DMS 273 treated with DMSO at 0.1 percent for 48 hours (cell line): ENCODE measurements around the gene H2BK1.

ENCODE experiments used
- DNase-seq: peaks from one replicate; lab custom pipeline; 2025; lab: John Stamatoyannopoulos, UW

Gene H2BK1

DNA sequence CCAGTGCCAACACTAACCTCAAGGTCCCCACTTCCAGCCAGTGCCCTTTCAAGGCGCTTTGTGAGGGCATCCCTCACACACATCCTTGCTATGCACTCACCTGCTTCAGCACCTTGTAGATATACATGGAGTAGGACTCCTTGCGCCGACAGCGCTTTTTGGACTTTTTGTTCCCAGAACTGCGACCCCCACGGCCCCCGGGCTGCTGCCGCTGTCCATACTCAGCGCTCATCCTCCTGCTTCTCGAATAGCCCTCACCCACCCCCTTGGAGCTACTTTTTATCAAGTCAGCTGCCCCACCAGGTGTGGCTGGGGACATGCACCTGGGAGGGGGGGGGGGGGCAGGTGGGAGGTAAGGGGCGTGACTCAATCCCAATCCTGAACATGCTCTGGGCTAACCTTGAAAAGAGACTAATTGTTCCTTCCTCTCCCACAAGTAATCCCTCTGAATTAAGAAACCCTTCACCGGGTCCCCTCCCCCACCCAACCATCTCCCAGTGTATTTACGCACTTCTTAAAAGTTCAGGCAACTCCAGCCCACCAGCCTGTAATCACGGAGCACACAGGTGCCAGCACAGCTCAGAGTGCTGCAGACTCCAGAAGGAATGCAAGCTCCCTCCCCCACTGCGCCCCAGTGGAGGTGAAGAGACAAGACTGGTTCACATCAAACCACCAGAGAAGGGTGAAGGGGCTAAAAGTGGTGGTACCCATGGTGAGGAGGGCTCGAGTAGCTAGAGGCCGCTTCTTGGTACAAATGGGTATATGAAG lies at the start of gene H2BK1:
TSS of gene H2BK1 (minus strand) at position 402 of the 768 bp plus-strand sequence. CDS start at position 232, 170 bp downstream.
- DNase-seq = no peak

DNA sequence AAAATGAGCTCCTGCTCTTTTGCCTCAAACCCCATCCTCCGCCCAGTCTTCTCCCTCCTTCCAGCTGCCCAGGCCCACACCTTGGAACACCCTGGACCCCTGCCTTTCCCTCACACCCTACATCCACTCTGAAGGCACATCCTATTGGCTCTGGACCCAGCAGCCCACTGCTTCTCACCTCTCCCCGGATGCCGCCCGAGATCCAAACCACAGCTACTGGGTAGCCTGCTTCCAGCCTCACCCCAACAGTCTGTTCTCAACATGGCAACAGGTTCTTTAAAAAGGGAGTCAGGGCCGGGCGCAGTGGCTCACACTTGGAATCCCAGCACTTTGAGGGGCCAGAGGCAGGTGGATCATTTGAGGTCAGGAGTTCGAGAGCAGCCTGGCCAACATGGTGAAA lies 47.7 kb upstream of the H2BK1 start:
- no peak for DNase-seq

DNA sequence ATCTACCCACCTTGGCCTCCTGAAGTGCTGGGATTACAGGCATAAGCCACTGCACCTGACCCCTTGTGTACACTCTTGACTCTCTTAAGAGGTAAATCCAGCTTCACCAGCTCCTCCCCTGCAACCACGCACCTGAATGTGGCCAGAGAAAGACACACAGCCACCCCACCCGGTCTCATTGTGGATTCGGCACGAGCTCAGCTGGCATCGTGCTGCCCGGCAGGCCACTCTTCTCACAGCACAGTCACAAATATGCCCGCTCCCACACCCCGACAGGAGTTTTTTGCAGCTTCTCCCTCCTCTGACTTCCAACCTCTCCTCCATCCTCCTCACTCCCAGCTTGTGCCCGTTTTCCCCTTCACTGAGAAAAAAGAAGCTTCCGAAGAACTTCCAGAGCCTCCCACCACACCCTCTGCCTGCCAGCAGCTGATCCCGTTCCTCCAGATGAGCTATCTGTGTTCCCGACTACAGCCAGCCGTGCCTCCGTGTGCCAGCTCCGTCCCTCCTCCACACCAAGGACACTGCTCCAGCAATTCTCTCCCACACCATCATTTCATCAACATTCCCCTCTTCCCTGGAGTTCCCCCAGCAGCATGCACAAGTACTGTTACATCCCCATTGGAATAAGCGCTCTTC lies 46.2 kb upstream of the H2BK1 start:
- no peak for DNase-seq

DNA sequence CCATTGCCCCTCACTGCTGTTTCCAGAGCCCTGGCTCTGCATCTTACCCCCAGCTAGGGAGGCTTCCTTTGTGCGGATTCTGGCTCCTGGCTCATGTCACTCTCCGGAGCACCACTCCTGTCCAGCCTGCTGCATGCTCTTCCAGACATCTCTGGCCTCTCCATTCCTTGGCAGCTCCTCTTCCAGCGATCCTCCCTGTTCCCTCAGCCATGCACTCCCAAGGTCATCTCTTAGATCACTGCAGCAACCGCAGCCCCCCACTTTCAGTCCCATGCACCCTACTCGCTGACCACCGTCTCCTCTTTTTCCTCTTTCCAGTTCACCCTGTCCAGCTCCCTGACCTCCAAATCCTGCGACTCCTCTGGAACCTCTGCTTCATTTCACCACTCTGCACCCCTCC lies 45.1 kb upstream of the H2BK1 start:
- no peak for DNase-seq

DNA sequence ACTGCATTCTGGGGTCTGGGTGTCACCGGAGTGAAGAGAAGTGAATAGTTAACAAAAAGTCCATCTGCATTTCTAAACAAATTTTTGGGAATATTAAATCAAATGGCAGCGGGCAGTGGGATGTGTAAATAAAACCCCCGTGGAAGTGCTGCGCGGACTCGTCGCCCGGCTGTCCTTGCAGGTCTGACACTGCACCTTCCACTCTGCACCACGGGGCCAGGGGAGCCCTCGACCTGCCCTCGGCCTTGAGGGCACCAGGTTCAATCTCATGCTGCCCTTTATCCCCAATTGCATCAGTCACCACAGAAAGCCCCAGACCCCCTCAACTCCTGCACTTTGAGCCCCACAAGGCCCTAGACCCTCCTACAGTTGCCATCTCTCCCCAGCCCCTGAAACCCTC lies 44.6 kb upstream of the H2BK1 start:
- no peak for DNase-seq

DNA sequence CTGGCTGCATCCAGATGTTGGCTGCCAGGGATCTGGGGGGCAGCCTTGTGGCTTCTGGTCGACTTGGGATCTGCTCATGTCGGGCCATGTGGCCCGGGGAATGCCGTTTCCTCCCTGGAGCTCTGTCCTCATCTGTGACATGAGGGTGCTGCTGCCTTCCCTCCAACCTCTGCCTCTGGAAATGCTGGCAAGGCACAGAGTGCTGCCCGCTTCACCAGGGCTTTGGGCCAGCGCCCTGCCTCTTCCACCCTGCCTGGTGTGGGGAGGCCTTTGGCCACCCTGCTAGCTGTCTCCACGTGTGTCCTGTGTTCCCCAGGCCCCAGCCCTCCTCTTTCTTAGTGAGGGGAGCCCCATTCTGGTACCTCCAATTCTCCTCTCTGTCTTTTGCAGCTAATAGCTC lies 44.0 kb upstream of the H2BK1 start:
- DNase-seq = no peak

DNA sequence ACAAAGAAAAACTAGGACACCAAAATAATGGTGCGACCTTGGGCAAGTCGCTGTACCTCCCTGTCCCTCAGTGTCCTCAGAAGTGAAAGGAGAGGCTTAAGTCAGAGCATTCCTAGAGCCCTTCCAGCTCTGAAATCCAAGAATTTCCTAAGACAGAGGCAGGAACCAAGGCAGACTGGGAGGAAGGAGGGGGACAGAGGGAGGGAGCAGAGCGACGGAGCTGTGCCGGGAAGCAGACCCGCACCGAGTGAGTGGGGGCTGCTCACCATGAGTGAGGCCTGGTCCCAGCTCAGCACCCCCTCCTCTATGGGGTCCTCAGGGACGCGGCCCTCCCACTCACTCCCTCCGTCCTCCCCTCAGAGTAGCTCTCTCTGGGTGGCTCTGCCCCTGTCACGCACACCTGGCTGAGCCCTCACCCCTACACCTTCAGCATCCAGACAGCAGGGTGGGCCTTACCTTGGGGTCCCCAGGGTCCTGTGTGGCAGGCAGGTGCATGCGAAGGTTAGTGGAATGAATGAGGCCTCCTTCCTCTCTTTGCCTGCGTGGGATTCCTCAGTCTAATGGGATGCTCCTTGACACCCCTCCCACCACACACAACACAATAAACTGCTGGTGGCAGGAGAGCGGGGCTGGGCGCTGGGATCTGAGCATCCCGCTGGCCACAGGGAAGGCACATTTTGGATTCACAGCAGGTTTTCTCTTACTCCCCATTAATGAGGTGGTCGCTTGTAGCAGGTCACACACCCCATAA lies 42.8 kb upstream of the H2BK1 start:
- DNase-seq = no peak

DNA sequence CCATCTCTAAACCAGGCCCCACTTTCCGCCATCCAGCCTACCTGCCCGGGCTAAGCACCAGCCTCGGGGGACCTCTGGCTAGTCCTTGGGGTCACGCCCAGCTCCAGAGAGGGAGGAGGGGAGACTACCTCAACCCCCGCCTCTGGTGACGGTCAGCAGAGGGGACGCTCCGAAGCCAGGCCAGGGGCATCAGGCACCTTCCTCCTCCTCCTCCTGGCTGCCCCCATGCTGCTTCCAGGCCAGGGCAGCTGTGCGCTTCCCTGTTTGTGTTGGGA lies 42.2 kb upstream of the H2BK1 start:
- DNase-seq = no peak

DNA sequence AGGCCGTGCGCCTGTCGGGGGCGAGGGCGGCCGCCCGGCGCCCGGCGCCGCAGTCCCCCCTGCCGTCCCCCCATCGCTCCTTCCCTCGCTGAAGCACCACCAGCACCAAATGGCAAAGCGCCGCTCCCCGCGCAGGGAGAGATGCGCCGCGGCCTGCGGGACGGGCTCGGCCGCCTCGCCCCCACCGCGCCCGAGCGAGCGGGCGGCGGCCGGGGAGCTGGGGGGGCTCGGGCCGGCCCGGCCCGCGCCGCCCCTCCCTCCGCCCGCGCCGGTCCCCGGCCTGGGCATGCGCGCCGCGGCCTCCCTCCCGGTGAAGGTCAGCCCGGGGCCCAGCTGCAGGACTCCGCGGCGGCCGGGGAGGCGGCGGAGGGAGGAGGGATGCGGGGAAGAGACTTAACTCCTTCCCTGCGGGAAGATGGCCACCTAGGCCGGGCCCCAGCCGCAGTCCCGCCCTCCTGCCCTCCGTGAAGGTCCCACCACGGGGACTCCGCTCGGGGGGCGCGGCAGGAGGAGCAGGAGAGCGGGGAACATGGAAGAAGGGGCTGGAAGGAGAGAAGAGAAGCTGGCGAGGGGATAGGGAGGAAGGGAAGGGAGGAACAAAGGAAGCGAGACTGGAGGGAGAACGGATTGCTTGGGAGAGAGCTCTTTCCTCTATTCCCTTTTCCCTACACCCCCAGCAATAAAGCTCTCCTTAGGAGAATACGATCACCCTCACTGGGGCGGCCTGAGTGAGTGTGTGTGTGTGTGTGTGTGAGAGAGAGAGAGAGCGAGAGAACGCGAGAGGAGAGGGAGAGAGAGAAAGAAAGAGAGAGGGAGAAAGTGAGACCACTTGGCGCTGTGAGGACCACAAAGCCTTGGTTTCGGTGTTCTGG lies 41.6 kb upstream of the H2BK1 start:
- DNase-seq = peak; percentile 34

DNA sequence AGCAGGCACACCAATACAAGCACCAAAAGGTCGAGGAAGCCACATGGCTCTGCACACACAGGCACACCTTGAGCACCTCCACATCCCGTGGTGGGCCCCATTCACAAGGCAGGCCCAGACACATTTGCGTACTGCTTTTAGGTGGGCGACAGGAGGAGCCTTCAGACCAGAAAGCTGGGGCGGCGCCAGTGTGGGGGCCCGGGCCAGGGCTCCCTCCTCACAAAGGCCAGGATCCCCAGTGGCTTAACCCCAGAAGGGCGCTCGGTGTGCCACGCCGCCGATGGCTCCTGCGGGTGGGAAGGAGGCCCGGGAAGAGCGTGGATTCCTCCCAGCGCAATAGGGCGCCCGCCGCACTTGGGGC lies 41.0 kb upstream of the H2BK1 start:
- DNase-seq = no peak

DNA sequence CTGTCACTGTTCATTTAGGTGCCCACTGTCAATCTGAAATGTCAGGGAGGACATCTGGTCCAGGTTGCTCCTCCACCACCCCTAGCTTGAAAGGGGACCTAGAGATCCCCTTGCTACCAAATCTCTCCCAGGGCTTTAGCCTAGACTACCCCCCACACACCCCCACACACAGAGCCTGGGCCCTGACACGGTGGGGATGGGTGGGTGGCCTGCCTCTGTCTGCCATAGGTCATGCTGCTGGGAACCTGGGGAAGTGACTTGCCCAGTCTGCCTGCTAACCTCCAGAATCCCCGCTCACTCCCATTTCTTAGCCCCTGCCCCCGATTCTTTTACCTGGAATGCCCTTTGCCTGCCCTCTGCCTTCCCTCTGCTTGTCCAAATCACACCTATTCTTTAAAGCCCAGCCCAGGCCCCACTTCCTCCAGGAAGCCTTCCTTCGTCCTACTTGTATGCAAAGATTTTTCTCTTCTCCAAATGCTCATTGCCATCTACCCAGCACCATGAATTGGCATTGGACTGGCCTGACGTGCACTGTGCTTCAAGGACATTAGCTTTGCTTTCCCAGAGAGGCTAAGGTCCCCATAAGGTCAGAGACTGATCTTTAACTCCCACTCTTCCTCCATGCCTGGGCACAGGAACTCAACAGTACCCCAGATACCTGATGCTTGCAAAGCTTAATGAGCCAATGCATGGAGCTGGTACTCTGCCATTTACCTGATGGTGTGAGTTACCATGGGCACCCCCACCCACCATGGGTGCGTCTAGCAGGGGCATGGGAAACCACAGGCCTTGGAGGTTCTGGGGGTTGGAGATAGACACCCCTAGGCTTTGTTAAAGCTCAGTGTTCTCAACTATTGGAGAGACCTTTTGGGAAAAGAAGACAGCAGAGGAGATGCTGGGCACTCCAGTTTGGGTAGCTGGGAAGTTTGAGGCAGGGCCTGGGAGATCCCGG lies 40.2 kb upstream of the H2BK1 start:
- no peak for DNase-seq

DNA sequence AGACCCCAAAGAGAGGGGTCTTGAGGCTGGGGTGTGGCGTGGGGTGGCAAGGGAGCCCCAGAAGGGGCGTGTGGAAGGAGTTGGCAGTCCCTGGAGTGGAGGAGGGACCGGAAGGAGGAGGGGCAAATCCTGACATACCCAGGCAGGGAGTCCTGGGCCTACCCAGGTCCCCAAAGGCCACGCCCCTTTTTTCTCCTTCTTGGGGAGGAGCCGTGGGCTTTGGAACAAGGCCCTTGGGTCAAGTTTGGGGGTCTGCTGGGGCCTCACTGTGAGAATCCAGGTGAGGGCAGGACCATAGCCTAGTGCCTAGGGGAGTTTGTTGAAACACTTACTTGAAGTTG lies 39.4 kb upstream of the H2BK1 start:
- DNase-seq = no peak

DNA sequence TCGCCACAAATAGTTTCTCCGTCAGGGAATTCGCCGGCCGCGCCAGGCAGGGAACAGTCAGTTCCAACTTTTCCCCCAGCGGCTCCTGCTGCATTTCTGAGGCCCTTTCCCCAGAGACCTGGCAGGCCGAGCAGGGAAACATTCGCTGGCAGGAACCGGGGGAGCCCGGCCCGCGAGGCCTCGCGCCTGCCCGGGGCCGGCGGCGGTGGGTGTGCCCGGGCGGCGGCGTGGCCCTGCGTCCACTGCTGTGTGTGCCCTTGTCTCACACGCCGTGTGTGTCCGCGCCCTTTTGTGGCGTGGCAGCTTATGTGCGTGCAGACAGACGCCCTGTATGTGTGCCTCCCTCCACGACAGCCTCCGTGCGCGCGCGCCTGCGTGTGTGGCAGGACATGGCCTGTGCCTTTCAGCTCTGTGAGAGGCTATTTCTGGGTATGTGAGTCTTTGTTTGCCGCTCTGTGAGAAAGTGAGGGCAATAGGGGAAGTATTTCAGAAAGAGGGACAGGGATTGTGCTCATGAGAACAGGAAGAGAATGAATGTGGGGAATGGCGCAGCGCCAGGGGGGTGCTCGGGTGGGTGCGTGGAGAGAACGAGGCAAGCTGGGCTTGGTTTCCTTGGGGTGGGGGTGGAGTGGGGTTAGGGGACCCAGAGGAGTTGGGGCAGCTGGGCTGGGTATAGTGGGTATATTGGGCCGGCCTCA lies 38.9 kb upstream of the H2BK1 start:
- no peak for DNase-seq

DNA sequence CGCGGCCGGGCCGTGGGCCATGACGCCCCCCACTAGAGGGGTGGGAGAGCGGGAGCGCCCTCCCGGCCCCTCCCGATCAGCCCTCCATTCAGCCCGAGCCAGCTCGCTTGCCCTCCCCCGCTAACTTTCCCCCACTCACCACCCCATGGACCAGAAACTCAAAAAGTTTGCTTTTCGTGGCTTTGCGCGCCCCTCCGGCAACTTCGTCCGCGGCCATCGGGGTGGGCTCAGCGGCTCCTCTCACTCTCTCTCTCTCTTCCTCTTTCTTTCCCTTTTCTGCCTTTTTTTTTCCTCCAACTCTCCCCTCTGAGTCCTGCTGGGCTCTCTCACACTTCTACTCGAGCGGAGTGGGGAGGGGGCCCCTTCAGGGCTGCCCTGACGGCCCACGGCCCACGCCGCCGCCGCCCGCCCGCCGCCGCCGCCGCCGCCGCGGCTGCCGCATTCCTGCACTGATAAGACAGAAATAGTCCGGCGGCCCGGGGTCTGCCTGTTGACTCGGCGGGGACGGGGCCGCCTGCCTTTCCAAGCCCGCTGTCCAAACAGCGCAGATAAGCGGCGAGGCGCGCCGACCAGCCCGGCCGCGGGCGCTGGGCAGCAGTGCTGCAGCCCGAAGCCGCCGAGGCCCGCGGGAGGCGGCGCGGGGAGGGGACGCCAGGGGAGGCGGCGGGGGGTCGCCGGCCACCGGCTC lies 38.2 kb upstream of the H2BK1 start, which contains the start of gene SMARCD3:
TSS of gene SMARCD3 (minus strand) at position 349 of the 688 bp plus-strand sequence. CDS start at position 217, 132 bp downstream.
- DNase-seq = no peak

DNA sequence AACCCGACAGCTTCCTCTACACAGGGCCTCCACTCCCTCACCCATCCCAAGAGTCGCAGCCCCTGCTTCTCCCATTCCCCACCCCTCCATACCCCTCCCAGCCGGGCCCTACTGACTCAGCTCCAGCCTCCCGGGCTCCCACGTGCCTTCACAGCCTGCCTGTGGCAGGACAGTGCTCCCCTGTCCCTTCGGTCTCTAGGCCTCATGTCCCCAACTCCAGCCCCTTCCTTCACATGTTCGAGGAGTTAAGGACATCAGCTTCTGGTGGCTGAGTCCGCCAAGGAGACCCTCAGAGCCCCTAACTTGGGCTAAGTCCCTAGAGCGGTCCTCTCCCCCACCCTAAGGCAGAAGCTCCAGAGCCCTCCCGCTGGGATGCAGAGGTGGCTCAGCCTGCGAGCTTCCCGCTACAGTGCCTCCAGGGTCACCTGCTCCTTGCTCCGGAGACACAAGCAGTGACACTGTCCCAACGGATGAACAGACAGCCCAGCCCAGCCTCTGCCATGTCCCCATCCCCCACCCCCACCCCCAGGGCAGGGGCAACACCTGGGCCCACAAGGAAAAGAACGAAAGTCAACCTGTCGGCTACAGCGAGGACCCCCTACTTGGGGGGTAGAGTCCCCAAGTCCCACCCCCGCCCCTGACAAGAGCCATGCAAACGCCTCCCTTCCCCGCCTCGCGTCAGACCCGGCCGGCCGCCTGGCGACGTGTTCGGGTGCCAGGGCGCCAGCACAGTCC lies 37.5 kb upstream of the H2BK1 start:
- no peak for DNase-seq

DNA sequence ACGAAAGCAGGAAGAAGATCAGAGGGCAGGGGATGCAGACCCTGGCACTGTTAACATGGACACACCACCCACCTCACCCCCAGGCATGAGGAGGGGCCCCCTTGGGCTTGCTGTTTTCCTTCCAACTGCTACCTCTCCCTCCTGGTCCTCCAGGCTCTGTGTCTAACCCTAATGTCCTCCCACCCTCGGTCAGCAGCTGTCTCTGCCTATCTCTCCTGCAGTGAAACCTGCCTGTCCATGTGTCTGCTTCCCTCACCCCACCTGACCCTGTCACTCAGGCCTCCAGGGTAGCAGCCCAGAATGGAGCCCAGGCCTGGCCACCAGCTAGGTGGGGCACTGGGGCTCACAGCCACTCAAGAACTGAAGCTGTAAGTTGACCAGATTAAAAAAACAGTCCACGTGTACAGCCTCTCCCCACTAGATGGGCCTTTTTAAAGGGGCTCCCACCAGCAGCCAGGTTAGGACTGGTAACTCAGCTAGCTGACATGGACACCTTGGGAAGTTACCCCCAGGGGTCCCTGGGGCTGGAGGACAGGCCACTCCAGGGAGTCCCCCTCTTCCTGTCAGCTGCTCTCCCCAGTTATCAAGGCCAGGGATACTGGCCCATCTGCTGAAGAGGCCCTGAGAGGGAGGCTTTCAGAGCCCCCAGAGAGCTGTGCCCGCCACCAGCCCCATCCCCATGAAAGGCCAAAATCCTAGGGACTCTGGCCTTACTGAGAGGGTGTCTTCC lies 36.7 kb upstream of the H2BK1 start:
- no peak for DNase-seq

DNA sequence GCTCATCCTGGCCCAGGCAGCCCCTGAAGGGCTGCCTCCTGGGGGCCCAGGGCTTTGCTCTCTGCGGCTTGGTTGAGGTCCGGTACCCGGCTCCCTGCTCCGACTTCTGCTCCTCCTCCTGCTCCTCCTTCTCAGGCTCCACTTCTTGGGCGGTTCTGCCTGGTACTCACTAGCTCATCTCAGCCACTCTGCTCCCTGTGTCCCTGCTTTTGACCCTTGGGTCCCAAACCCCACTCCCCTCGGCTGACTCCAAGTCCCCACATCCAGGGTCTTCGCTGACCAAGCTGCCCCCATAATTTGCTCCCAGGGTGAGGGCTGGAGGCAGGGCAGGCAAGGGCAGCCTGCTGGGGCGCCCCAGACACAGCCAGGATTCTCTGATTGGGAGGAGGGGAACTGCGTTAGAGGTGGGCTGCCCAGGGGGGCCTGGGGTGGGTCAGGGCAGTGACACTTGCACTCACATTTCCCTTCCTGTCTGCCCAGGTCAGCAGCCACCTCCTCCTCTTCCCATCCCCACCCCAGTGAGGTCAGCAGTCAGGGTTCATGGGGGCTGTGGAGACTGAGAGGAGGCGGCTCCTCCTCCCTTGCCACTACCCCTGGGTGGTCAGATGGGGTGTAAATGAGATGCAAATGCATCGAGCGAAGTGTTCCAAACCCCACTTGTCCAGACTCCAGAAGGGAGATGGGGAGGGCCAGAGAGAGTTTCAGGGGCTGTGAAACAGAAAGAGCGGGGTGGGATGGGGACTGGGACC lies 36.0 kb upstream of the H2BK1 start:
- no peak for DNase-seq
